Heart left ventricle (tissue), 16 donors: ENCODE data around the gene PIM3. TPM values are rescaled to one million over a fixed set of nuclear protein-coding genes. Genes with fewer than 3 reads are reported as not detected.

Experiments used
- ATAC-seq, 4 donors: fragments of 200-7000 bp; cut with Tn5 transposase; one replicate each; pipeline ENCODE4 v1.9.1; 2020 to 2022; ENCODE audit warnings: moderate library complexity in 4 of 4, mild to moderate bottlenecking in 3 of 4, moderate number of reproducible peaks in 1 of 4
- DNase-seq, 5 donors: peaks; one replicate each; pipeline ENCODE4 v3.0.0-alpha.2; 2020
- H3K27ac ChIP-seq, 12 donors: fragments of 200-600 bp; sonication (generic) in 4 of 12; one replicate each; pipeline versions ENCODE4 v1.5.0 to v1.8.0; 2016 to 2022; ENCODE audit warnings: mild to moderate bottlenecking in 2 of 12
- H3K27me3 ChIP-seq, 9 donors: fragments of 200-600 bp; sonication (generic) in 2 of 9; one replicate each; pipeline versions ENCODE4 v1.5.1 to v1.8.0; 2016 to 2022; ENCODE audit warnings: mild to moderate bottlenecking in 3 of 9
- H3K36me3 ChIP-seq, 9 donors: fragments of 200-600 bp; sonication (generic) in 2 of 9; one replicate each; pipeline versions ENCODE4 v1.5.0 to v1.8.0; 2018 to 2022; ENCODE audit warnings: mild to moderate bottlenecking in 2 of 9
- H3K4me1 ChIP-seq, 12 donors: fragments of 200-600 bp; sonication (generic) in 4 of 12; one replicate each; pipeline versions ENCODE4 v1.5.0 to v1.8.0; 2016 to 2022; ENCODE audit warnings: mild to moderate bottlenecking in 3 of 12
- H3K4me3 ChIP-seq, 12 donors: fragments of 200-600 bp; sonication (generic) in 4 of 12; one replicate each; pipeline versions ENCODE4 v1.5.0 to v1.8.0; 2017 to 2022; ENCODE audit warnings: mild to moderate bottlenecking in 9 of 12, moderate library complexity in 4 of 12
- H3K9me3 ChIP-seq, 12 donors: fragments of 200-600 bp; sonication (generic) in 4 of 12; one replicate each; pipeline versions ENCODE4 v1.5.0 to v1.8.0; 2016 to 2022; ENCODE audit warnings: mild to moderate bottlenecking in 1 of 12
- POLR2A ChIP-seq, 2 donors: fragments of 450-650 bp; IDR thresholded peaks; one replicate each; pipeline ENCODE4 v1.6.1; 2017; ENCODE audit warnings: antibody characterized with exemption in 2 of 2, mild to moderate bottlenecking in 2 of 2, moderate library complexity in 2 of 2
- WGBS, 4 donors: extraction: QIAGEN DNeasy Blood & Tissue Kit in 2 of 4; methylation state at CpG; one replicate each; pipeline versions ENCODE4 v1.1.5 to v1.1.7; 2013 to 2018; 5-methylcytosine and 5-hydroxymethylcytosine counted together
- intact Hi-C, 10 donors: fragments of 100-400 bp; cut with DNase I; formaldehyde crosslinking; loops; one replicate each; pipeline versions ENCODE4 v1.11.1 to v1.14.2; 2022
- polyA plus RNA-seq, 2 donors: library from polyadenylated mRNA; stranded (reverse); fragments of 200-250 nt; gene quantifications; one replicate each; pipeline ENCODE4 v1.2.3, GENCODE V29; 2013
- total RNA-seq, 9 donors: library from RNA; depleted of rRNA in 2 of 9; stranded (reverse); fragments of >200 nt in 2 of 9; fragmentation: NEBNext Ultra II Directional in 3 of 9; extraction: Animal tissue kit (Norgen Biotek cat#: 25700) in 3 of 9; gene quantifications; one replicate each; pipeline versions ENCODE4 v1.1.0 to v1.2.4, GENCODE V29; 2016 to 2023
- TF ChIP-seq, protein P1 (sequence below), 12 donors: fragments of 200-600 bp; sonication (generic) in 4 of 12; IDR thresholded peaks; one replicate each; pipeline versions ENCODE4 v1.5.0 to v1.8.0; 2018 to 2022; ENCODE audit warnings: antibody characterized with exemption in 12 of 12, mild to moderate bottlenecking in 5 of 12
- donor health status: ischemic (EF 13 %, LVEDD 7.1; RV severe dilation, severe dysfunction).
- donor health status: healthy with polysubstance abuse.
- donor health status: DM: no; HTN: yes; CAD: no.
- donor health status: DM: no; HTN: no; CAD: no.
- donor health status: ischemic (EF 25% LVEDD 6.9; RV normal size, moderate dysfunction).
- donor health status: ischemic (EF 25% LVEDD 5.7; RV mildly dilated, moderate dysfunction).
- donor health status: healthy.
- donor health status: DM: yes; HTN: yes; CAD: no.
- donor health status: ischemic (EF 35%, LVEDD 5.7; RV mildly dilated, moderate dysfunction).
- donor health status: nonischemic (EF 11% LVEDD 7.7; RV severe dilation, severe dysfunction).
- donor health status: DM: yes; HTN: yes; CAD: no.
- donor health status: PGD.
- donor health status: ischemic (EF 29% LVEDD 5.4; RV normal size, mild dysfunction).
- donor health status: nonischemic (EF 23%, LVEDD 6.1; RV moderate dilation, normal function).

The PIM3 gene
- total and polyA plus RNA-seq, 11 donors: 37.7 to 118 (median 50.2) TPM

DNA sequence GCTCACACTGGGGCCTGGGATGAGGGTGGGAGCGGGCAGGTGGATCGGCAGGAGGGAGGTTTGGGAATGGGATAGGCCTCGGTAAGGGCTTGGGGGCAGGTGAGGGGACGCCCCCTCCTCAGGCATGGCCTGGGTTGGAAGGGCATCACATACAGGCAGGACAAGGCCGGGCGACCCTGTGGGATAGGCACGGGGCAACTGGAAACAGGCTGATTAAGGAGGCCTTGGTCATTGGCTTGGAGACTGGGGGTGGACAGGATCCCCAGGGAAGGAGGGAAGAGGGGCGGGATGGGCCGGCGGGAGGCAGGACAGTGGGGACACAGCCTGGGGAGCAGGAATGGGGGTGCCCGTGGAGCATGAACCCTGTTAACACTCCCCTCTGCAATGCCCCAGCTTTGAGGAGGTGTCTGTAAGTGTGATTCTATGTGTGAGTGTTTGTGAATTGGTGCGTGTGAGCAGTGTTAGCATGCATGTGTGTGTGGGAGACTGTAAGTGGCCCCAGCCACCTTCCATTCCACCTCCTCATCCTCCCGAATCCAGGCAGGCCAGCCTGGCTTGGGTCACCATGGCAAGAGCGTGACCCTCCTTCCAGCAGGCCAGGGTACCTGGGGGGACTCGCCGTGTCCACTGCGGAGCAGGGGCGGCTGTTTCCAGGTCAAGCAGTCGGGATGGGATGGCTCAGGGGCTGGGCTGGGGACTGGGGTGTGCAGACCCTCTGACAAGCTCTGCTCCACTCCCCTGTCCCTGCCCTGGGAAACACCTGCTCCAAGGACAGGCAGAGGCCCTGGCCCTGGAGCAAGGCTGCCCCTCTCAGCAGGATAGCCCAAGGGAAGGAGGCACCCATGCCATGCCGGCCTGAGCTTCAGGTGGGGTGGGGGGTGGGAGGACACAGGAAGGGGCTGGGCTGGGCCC, 3.4 kb upstream of the PIM3 start:
- TF ChIP-seq, protein P1, sequence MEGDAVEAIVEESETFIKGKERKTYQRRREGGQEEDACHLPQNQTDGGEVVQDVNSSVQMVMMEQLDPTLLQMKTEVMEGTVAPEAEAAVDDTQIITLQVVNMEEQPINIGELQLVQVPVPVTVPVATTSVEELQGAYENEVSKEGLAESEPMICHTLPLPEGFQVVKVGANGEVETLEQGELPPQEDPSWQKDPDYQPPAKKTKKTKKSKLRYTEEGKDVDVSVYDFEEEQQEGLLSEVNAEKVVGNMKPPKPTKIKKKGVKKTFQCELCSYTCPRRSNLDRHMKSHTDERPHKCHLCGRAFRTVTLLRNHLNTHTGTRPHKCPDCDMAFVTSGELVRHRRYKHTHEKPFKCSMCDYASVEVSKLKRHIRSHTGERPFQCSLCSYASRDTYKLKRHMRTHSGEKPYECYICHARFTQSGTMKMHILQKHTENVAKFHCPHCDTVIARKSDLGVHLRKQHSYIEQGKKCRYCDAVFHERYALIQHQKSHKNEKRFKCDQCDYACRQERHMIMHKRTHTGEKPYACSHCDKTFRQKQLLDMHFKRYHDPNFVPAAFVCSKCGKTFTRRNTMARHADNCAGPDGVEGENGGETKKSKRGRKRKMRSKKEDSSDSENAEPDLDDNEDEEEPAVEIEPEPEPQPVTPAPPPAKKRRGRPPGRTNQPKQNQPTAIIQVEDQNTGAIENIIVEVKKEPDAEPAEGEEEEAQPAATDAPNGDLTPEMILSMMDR (IDR thresholded peaks at IDR 0.05): no peak
- no peak for TF ChIP-seq POLR2A (IDR thresholded peaks at IDR 0.05)
- H3K9me3 ChIP-seq: no peaks in the 10 kb centered on the region
- H3K4me1 ChIP-seq: peaks cover 10 to 54% (median 39%) of the 10 kb centered on the region in 12 donors
- 85 to 92% (median 90%) methylated on average over 16 to 20 of the region's 20 CpGs for WGBS, 4 donors
- intact Hi-C loops: no loop called here
- no peak overlapping the region for H3K27ac ChIP-seq
- H3K4me3 ChIP-seq: no peak overlapping the region
- no peak for ATAC-seq
- no peaks in the 10 kb centered on the region for H3K27me3 ChIP-seq
- H3K36me3 ChIP-seq: peaks cover 0 to 8% (median 3%) of the 10 kb centered on the region in 9 donors
- DNase-seq: peak in 2 of 5 donors; percentile 24

DNA sequence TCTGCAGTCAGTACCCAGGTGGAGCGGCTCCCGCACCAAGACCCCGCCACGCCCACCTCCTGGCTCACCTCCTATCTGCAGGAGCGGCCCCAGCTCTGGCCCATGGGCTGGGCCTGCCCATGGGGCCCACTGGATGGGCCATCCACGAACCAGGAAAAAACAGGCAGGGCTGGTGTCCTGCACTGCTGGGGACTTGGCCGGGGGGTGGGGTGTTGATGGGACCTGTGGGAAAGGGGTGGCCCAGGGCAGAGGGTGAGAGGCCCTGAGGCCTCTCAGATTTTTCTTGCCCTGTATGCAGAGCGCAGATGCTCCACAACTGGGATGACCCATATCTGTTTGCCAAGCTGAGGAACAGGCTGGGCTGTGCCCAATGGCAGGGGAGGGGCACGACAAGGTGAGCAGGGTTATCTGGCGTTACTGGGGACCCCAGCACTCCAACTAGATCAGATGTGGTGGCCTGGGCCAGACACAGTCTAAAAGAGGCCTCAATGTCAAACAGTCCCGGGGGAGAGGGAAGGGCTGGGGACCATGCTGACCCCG, 2.7 kb upstream of the PIM3 start:
- H3K4me3 ChIP-seq: no peak overlapping the region
- 87 to 95% (median 91%) methylated on average over 7 to 12 of the region's 12 CpGs for WGBS, 4 donors
- H3K27ac ChIP-seq: no peak overlapping the region
- intact Hi-C loops: no loop called here
- H3K4me1 ChIP-seq: peaks cover 10 to 58% (median 41%) of the 10 kb centered on the region in 12 donors
- H3K36me3 ChIP-seq: peaks cover 0 to 14% (median 6%) of the 10 kb centered on the region in 9 donors
- ATAC-seq (no peak), DNase-seq (peak in 1 of 5 donors; percentile 24)
- no peak for TF ChIP-seq POLR2A (IDR thresholded peaks at IDR 0.05)
- TF ChIP-seq, protein P1 (IDR thresholded peaks at IDR 0.05): no peak
- H3K27me3 ChIP-seq: no peaks in the 10 kb centered on the region
- H3K9me3 ChIP-seq: no peaks in the 10 kb centered on the region

DNA sequence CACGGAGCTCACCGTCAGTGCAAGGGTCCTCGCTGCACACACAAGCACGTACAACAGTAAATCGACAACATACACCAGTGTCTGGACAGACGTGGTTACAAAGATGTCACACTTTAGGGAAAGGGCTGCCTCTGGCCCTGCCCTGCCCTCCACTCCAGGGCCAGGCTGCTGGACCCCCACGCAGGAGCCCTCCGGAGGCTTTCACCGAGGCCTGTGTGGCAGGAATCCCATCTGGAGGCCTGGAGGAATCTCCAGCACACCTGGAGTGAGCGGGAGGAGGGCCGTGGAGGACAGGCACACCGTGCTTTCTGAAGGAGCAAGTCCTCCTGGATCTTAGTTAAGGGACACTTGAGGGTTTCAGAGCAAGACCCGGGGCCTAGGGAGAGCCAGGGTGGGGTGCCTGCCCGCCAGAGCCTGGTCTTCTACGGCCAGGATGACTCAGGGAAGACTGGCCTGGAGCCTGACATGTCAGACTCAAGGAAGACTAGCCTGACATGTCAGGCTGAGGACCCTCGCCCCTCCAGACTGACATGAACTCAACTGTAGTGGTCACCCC, 2.1 kb upstream of the PIM3 start:
- H3K36me3 ChIP-seq: peaks cover 3 to 19% (median 11%) of the 10 kb centered on the region in 9 donors
- ATAC-seq (no peak), DNase-seq (peak in 1 of 5 donors; percentile 25)
- intact Hi-C loops: no loop called here
- H3K27me3 ChIP-seq: no peaks in the 10 kb centered on the region
- TF ChIP-seq POLR2A (IDR thresholded peaks at IDR 0.05): no peak
- TF ChIP-seq, protein P1 (IDR thresholded peaks at IDR 0.05): no peak
- peaks cover 10 to 58% (median 42%) of the 10 kb centered on the region in 12 donors for H3K4me1 ChIP-seq
- no peaks in the 10 kb centered on the region for H3K9me3 ChIP-seq
- peak overlapping the region in 2 of 12 donors; percentile 98 to 99 for H3K27ac ChIP-seq
- no peak overlapping the region for H3K4me3 ChIP-seq
- WGBS, 4 donors: 89 to 95% (median 90%) methylated on average over 12 to 16 of the region's 16 CpGs
